Kidney (tissue), 14 donors: ENCODE results near the gene ALPK1. TPM values are rescaled to one million over a fixed set of nuclear protein-coding genes. Genes with fewer than 3 reads are reported as not detected.

Source experiments
- DNase-seq, 5 donors: peaks; one replicate each; pipeline ENCODE4 v3.0.0-alpha.2; 2013 to 2020
- FAIRE-seq: peaks from 2 replicates; lab custom pipeline; 2012; peaks lifted over from hg19 to GRCh38; lab: Jason Lieb, UNC
- H3K27ac ChIP-seq, 2 donors: one replicate each; pipeline ENCODE4 v1.7.0; 2013; ENCODE audit warnings: low read depth in 2 of 2, low read length in 2 of 2, inconsistent platforms in 1 of 2
- H3K27me3 ChIP-seq: one replicate; pipeline ENCODE4 v1.7.1; 2013; ENCODE audit warnings: low read length, inconsistent platforms; ENCODE audit not compliant: control insufficient read depth, insufficient read depth
- H3K36me3 ChIP-seq, 3 donors: one replicate each; pipeline versions ENCODE4 v1.7.0 to v1.7.1; 2013; ENCODE audit warnings: low read length in 3 of 3, control low read depth in 1 of 3, inconsistent platforms in 1 of 3; ENCODE audit not compliant: insufficient read depth in 3 of 3, control insufficient read depth in 2 of 3
- H3K4me1 ChIP-seq, 3 donors: one replicate each; pipeline versions ENCODE4 v1.7.0 to v1.7.1; 2013; ENCODE audit warnings: low read length in 3 of 3, inconsistent platforms in 1 of 3, low read depth in 1 of 3; ENCODE audit not compliant: control insufficient read depth in 2 of 3, insufficient read depth in 2 of 3
- H3K4me3 ChIP-seq, 3 donors: one replicate each; pipeline versions ENCODE4 v1.7.0 to v1.8.1; 2013; ENCODE audit warnings: low read length in 3 of 3, control low read depth in 1 of 3, inconsistent platforms in 1 of 3
- H3K9ac ChIP-seq, 3 donors: one replicate each; pipeline versions ENCODE4 v1.7.0 to v1.7.1; 2013; ENCODE audit warnings: low read length in 3 of 3, control low read depth in 1 of 3, inconsistent platforms in 1 of 3
- H3K9me3 ChIP-seq, 3 donors: one replicate each; pipeline versions ENCODE4 v1.7.0 to v1.7.1; 2013; ENCODE audit warnings: low read length in 3 of 3, control low read depth in 1 of 3, inconsistent platforms in 1 of 3; ENCODE audit not compliant: control insufficient read depth in 2 of 3, insufficient read depth in 1 of 3
- intact Hi-C: fragments of 100-400 bp; cut with DNase I; formaldehyde crosslinking; loops from one replicate; pipeline ENCODE4 v1.11.1; 2022
- polyA plus RNA-seq: library from polyadenylated mRNA; stranded (reverse); fragments of 350-450 nt; fragmentation: Illumina TruSeq; extraction: RNeasy Lipid Tissue Mini Kit (QIAGEN cat#74804); gene quantifications from one replicate; pipeline ENCODE4 v1.2.3, GENCODE V29; 2014; ENCODE audit warnings: low read depth, low replicate concordance; ENCODE audit not compliant: insufficient read depth
- total RNA-seq: library from RNA; stranded (reverse); fragmentation: NEBNext Ultra II Directional; extraction: Animal tissue kit (Norgen Biotek cat#: 25700); gene quantifications from one replicate; pipeline ENCODE4 v1.2.1, GENCODE V29; 2021
- TF ChIP-seq, protein P1 (sequence below): IDR thresholded peaks from 3 replicates; pipeline ENCODE4 v1.5.1; 2012; ENCODE audit warnings: mild to moderate bottlenecking, moderate library complexity, borderline replicate concordance; ENCODE audit not compliant: insufficient read depth; ENCODE audit errors: extremely low read depth
- donor health status: control.
- donor health status: control.
- donor health status: control.
- donor health status: control.
- donor health status: control.
- donor health status: DM: yes; HTN: yes; CAD: no.
- donor health status: Normal renal cell carcinoma (clear cell type).

ALPK1 gene
- total and polyA plus RNA-seq, 2 donors from 2014 or later, result 5.9 to 33.5 TPM

- no peaks in the 10 kb centered on the region for H3K27me3 ChIP-seq
- H3K4me1 ChIP-seq, result no peaks in the 10 kb centered on the region
- H3K9ac ChIP-seq, result no peak overlapping the region
- FAIRE-seq, result no peak
- no peak for DNase-seq
- H3K27ac ChIP-seq, result no peak overlapping the region
- H3K4me3 ChIP-seq, result no peak overlapping the region
- no peaks in the 10 kb centered on the region for H3K36me3 ChIP-seq
- TF ChIP-seq, protein P1, sequence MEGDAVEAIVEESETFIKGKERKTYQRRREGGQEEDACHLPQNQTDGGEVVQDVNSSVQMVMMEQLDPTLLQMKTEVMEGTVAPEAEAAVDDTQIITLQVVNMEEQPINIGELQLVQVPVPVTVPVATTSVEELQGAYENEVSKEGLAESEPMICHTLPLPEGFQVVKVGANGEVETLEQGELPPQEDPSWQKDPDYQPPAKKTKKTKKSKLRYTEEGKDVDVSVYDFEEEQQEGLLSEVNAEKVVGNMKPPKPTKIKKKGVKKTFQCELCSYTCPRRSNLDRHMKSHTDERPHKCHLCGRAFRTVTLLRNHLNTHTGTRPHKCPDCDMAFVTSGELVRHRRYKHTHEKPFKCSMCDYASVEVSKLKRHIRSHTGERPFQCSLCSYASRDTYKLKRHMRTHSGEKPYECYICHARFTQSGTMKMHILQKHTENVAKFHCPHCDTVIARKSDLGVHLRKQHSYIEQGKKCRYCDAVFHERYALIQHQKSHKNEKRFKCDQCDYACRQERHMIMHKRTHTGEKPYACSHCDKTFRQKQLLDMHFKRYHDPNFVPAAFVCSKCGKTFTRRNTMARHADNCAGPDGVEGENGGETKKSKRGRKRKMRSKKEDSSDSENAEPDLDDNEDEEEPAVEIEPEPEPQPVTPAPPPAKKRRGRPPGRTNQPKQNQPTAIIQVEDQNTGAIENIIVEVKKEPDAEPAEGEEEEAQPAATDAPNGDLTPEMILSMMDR, result no peak
- intact Hi-C loops, result no loop called here
- no peaks in the 10 kb centered on the region for H3K9me3 ChIP-seq
Observed at GRCh38 chr4:112371361-112371760, 74.2 kb downstream of the ALPK1 start.

DNA sequence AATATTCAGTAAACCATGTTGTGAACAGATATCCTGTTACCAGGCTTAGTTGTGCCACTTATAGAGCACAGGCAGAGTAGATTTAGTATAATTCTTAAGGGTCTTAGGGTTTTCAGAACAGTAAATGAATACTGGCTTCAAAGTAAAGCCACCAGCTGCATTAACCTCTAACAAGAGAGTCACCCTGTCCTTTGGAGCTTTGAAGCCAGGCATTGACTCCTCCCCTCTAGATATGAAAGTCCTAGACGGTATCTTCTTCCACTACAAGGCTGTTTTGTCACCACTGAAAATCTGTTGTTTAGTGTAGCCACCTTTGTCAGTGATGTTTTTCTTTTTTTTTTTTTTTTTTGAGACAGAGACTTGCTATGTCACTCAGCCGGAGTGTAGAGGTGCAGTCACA lies 77.7 kb downstream of the ALPK1 start:
- Histone ChIP-seq H3K36me3 (peaks cover 0 to 3% (median 0%) of the 10 kb centered on the region in 3 donors), H3K4me3 (no peak overlapping the region), H3K27ac (no peak overlapping the region), H3K9me3 (no peaks in the 10 kb centered on the region), H3K4me1 (no peaks in the 10 kb centered on the region), H3K9ac (no peak overlapping the region), H3K27me3 (no peaks in the 10 kb centered on the region)
- TF ChIP-seq, protein P1, result no peak
- DNase-seq (no peak), FAIRE-seq (no peak)
- intact Hi-C loops, result no loop called here

DNA sequence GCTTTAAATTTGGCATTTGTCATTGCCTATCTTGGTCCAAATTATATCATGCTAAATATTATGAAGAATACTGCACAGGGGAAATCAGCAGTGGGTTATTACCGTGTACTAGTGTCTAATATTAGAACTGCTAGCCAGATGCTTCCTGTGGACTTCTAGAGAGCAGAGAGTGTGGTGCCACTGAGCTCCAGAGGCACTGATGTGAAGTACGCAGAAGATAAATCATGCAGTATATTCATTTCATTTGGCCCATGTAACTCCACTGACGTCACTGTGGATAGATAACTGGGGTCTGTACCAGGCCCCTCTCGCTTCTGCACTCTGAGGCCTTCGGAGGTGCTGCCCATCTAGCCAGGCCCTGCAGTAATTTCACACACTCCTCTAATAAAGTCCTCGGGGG lies 80.0 kb downstream of the ALPK1 start:
- no peak overlapping the region for H3K9ac ChIP-seq
- no peaks in the 10 kb centered on the region for H3K4me1 ChIP-seq
- no peaks in the 10 kb centered on the region for H3K9me3 ChIP-seq
- FAIRE-seq, result no peak
- H3K27me3 ChIP-seq, result no peaks in the 10 kb centered on the region
- peaks cover 0 to 3% (median 0%) of the 10 kb centered on the region in 3 donors for H3K36me3 ChIP-seq
- H3K27ac ChIP-seq, result no peak overlapping the region
- intact Hi-C loops, result no loop called here
- H3K4me3 ChIP-seq, result no peak overlapping the region
- TF ChIP-seq, protein P1, result no peak
- DNase-seq, result no peak
